HFFc6 (cell line): ENCODE data around the gene GADL1. TPM values are rescaled to one million over a fixed set of nuclear protein-coding genes. Genes with fewer than 3 reads are reported as not detected.

Source experiments
- DNase-seq: peaks from one replicate; pipeline ENCODE4 v3.0.0-alpha.2; 2018
- H3K27ac Mint-ChIP-seq: 2 replicates; pipeline ENCODE4 v1.8.0; 2020; ENCODE audit warnings: mild to moderate bottlenecking, mixed read lengths
- H3K27me3 Mint-ChIP-seq: 2 replicates; pipeline ENCODE4 v1.8.0; 2021; ENCODE audit warnings: mild to moderate bottlenecking, moderate library complexity, mixed read lengths; ENCODE audit not compliant: insufficient read depth
- H3K36me3 Mint-ChIP-seq: 2 replicates; pipeline ENCODE4 v1.8.0; 2021; ENCODE audit warnings: low read depth, mixed read lengths
- H3K4me1 Mint-ChIP-seq: 2 replicates; pipeline ENCODE4 v1.8.0; 2020; ENCODE audit warnings: low read depth, mixed read lengths
- H3K4me3 Mint-ChIP-seq: 2 replicates; pipeline ENCODE4 v1.8.0; 2020; ENCODE audit warnings: mild to moderate bottlenecking, moderate library complexity, mixed read lengths
- H3K9me3 Mint-ChIP-seq: 2 replicates; pipeline ENCODE4 v1.8.0; 2020; ENCODE audit warnings: mild to moderate bottlenecking, mixed read lengths
- total RNA-seq, 6 experiments: library from RNA; stranded (reverse); fragmentation: NEBNext Ultra II Directional; extraction: Animal tissue kit (Norgen Biotek cat#: 25700); gene quantifications; 2 replicates in 1 of 6; 3 replicates in 5 of 6; pipeline ENCODE4 v1.2.3, GENCODE V29; 2021
- TF ChIP-seq, protein P1 (sequence below): fragments of 200-600 bp; sonication (generic); IDR thresholded peaks from 2 replicates; pipeline ENCODE4 v1.5.0; 2021; ENCODE audit warnings: antibody characterized with exemption, mild to moderate bottlenecking

GADL1 gene
- total RNA-seq, 6 experiments from 2014 or later = not detected

DNA sequence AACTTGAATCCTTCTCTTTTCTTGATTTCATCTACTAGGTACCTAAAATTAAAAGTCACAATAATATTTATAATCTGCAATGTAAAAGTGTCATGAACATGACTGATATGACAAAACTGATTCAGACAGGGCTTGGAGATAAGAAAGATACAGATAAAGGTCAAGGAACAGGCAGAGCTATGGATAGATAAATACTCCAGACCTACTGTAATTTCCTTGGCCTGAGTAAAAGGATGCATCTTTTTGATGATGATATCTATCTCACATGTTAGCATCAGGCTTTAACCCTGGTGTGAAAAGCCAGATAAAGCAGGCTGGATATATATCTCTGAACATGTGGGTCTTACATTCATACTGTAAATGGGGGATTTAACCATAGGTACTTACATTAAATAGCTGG lies 108.1 kb downstream of the GADL1 start:
- no peaks in the 10 kb centered on the region for H3K36me3 Mint-ChIP-seq
- no peaks in the 10 kb centered on the region for H3K4me1 Mint-ChIP-seq
- H3K4me3 Mint-ChIP-seq = no peak overlapping the region
- DNase-seq = no peak
- H3K27me3 Mint-ChIP-seq = peaks cover 13% of the 10 kb centered on the region
- TF ChIP-seq, protein P1, sequence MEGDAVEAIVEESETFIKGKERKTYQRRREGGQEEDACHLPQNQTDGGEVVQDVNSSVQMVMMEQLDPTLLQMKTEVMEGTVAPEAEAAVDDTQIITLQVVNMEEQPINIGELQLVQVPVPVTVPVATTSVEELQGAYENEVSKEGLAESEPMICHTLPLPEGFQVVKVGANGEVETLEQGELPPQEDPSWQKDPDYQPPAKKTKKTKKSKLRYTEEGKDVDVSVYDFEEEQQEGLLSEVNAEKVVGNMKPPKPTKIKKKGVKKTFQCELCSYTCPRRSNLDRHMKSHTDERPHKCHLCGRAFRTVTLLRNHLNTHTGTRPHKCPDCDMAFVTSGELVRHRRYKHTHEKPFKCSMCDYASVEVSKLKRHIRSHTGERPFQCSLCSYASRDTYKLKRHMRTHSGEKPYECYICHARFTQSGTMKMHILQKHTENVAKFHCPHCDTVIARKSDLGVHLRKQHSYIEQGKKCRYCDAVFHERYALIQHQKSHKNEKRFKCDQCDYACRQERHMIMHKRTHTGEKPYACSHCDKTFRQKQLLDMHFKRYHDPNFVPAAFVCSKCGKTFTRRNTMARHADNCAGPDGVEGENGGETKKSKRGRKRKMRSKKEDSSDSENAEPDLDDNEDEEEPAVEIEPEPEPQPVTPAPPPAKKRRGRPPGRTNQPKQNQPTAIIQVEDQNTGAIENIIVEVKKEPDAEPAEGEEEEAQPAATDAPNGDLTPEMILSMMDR = no peak
- H3K27ac Mint-ChIP-seq = no peak overlapping the region
- no peaks in the 10 kb centered on the region for H3K9me3 Mint-ChIP-seq

DNA sequence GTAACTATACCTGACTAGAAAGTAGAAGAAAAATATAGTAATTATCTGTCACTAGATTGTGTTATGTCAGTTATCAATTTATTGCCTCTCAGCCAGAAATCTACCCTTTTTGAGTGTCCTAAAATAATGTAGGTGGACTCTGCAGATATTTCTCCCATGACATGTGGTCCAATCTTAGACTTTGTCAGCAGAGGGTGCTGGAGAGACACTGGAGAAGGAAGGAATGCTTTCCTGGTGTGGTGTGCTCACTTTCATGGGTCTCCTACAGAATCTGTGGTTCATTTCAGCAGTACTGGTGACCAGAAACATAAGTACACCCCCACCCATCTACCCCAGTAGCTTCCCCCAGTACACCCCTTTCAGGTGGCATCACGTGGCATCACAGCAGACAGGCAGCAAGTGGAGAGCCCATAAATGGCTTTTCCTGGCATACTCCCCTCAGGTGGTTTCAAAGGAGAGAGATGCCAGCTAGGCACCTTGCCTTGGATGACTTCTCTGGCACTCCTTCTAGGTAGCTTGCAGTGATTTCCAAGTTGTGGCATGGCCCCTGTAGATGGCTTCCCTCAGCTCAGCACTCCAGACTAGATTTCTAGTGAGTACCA lies 114.7 kb downstream of the GADL1 start:
- Mint-ChIP-seq H3K27me3 (peaks cover 5% of the 10 kb centered on the region), H3K4me1 (no peaks in the 10 kb centered on the region), H3K4me3 (no peak overlapping the region), H3K9me3 (no peaks in the 10 kb centered on the region), H3K36me3 (no peaks in the 10 kb centered on the region), H3K27ac (no peak overlapping the region)
- TF ChIP-seq, protein P1 = peak; percentile 75
- peak; percentile 33 for DNase-seq

DNA sequence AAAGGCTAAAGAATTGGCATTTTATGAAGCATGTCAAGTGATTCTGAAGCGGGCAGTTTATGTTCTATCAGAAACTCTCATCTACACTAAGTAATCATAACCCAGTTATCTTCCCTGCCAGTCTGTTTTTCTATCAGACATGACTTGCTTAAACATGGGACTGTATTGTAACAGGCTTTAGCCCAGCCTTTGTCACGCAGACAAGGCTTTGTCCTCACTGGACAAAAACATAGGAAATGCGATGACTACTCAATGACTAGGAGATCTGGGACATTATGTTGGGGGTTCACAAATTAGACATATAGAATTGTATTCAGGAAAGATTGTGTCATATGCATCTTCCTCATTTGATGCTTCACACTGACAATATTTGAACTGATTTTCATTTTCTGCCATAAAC lies 115.5 kb downstream of the GADL1 start:
- Mint-ChIP-seq H3K27me3 (peaks cover 3% of the 10 kb centered on the region), H3K4me3 (no peak overlapping the region), H3K4me1 (no peaks in the 10 kb centered on the region), H3K36me3 (no peaks in the 10 kb centered on the region), H3K9me3 (no peaks in the 10 kb centered on the region), H3K27ac (no peak overlapping the region)
- no peak for DNase-seq
- TF ChIP-seq, protein P1 = no peak

DNA sequence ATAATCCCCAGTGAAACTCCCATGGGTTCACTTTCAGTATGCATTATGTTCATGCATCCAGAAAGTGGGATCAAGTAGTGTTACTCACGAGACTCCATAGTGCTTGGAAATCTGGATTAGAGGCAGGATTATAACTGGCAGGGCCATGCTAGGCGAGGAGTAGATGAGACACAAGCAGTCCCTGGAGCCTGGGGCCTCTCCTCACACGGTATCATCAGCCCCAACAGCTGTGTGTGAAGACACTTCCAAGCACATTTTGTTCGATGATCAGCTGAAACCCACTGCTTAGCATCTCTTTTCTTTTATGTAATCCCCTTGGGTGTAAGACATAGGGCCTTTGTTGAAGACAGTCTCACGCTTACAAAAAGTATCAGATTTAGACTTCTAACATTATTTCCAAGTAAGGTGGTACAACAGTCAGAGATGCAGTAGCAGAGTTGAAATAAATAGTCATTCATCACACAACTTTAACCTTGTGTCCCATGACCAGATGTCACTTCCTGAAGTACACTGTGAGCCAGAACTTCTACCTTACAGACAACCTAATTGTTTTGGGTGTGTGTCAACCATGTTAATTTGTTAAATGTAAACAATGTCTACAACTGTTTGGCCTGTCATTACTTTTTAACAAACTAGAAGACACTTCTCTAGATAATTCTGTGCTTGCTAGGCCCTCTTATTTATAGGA lies 116.9 kb downstream of the GADL1 start:
- H3K27ac Mint-ChIP-seq = no peak overlapping the region
- H3K36me3 Mint-ChIP-seq = no peaks in the 10 kb centered on the region
- TF ChIP-seq, protein P1 = no peak
- peaks cover 3% of the 10 kb centered on the region for H3K27me3 Mint-ChIP-seq
- no peaks in the 10 kb centered on the region for H3K4me1 Mint-ChIP-seq
- H3K9me3 Mint-ChIP-seq = no peaks in the 10 kb centered on the region
- no peak overlapping the region for H3K4me3 Mint-ChIP-seq
- no peak for DNase-seq

DNA sequence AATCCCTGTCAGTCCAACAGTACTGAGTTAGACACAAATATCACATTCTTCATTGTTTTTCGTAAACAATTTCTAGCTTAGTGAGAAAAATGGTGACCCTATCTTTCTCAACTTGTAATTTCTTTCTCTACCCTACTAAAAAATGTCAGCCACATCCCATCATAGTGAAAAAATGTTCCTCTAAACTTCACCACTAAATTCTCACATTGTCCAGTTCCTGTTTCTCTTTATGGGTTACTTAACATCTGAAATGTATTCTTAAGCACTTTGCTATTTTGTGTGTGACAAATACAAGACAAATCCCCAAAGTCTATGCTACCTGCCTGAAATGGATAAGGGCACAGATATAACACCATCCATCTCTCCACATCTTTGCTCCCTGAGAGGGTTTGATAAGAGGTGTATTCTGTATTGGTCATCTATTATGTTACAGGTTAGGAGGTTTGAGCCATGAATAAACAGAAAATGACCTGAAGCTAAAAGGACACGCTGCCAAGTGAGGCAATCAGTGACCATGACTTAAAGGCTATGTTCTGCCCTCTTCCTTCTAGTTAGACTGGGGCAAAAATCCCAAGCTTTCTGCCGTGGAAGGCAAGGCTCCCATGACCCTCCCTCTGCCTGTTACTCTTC lies 118.2 kb downstream of the GADL1 start:
- H3K27ac Mint-ChIP-seq = no peak overlapping the region
- no peak for DNase-seq
- peaks cover under 1% of the 10 kb centered on the region for H3K4me1 Mint-ChIP-seq
- H3K27me3 Mint-ChIP-seq = no peaks in the 10 kb centered on the region; the same call in 1 of the 2 replicates
- H3K4me3 Mint-ChIP-seq = no peak overlapping the region
- H3K36me3 Mint-ChIP-seq = no peaks in the 10 kb centered on the region
- TF ChIP-seq, protein P1 = no peak
- no peaks in the 10 kb centered on the region for H3K9me3 Mint-ChIP-seq
